HCT116 (cell line): ENCODE results near the gene ACVR1B. TPM values are rescaled to one million over a fixed set of nuclear protein-coding genes. Genes with fewer than 3 reads are reported as not detected.

Experiments
- ATAC-seq: fragments of 200-7000 bp; cut with Tn5 transposase; 2 replicates; pipeline ENCODE4 v1.9.1; 2020; ENCODE audit warnings: mild to moderate bottlenecking, moderate library complexity
- BruUV-seq: library from RNA; stranded (reverse); fragments of 400-500 nt; replicated peaks from 2 replicates; lab custom pipeline; 2021; lab: Mats Ljungman, UMichigan
- CTCF ChIA-PET: fragments of 300-600 bp; sonication (Branson Sonifier 250); formaldehyde crosslinking; loops from one replicate; lab custom pipeline; 2021; ENCODE audit warnings: antibody characterized with exemption; lab: Charles Lee
- POLR2A ChIA-PET: fragments of 300-600, 350-600 bp; sonication (Branson Sonifier 250); formaldehyde crosslinking; loops from one replicate; lab custom pipeline; 2021; ENCODE audit warnings: antibody characterized with exemption; lab: Charles Lee
- RAD21 ChIA-PET, 2 experiments: fragments of 300-600 bp; sonication (Branson Sonifier 250); formaldehyde crosslinking; loops; one replicate each; lab custom pipeline; 2023; ENCODE audit warnings: low total read pairs in 2 of 2; ENCODE audit not compliant: uncharacterized antibody in 2 of 2, unreplicated experiment in 2 of 2, low non-redundant PET in 1 of 2; lab: Charles Lee
- DNase-seq: peaks from one replicate; pipeline ENCODE4 v3.0.0-alpha.2; 2010; ENCODE audit warnings: low read depth, low spot score
- H2AFZ ChIP-seq: fragments of 200-600 bp; shearing (Covaris generic), sonication (generic); 2 replicates; pipeline ENCODE4 v1.6.1; 2017; ENCODE audit warnings: low read depth, mixed run types, mixed read lengths, antibody characterized with exemption, low read length; ENCODE audit not compliant: poor library complexity, severe bottlenecking
- H3K27ac ChIP-seq: 2 replicates; pipeline ENCODE4 v1.5.1; 2012; ENCODE audit warnings: low read depth, low read length
- H3K27me3 ChIP-seq: fragments of 200-600 bp; sonication (generic); 2 replicates; pipeline ENCODE4 v1.6.1; 2016; ENCODE audit warnings: mixed run types, low read length, mixed read lengths; ENCODE audit not compliant: insufficient read depth
- H3K36me3 ChIP-seq, 2 experiments: fragments of 200-500 bp in 1 of 2; fragments of 200-600 bp in 1 of 2; sonication (Bioruptor generic) in 1 of 2; sonication (generic) in 1 of 2; 2 replicates each; pipeline versions ENCODE4 v1.5.1 to v1.6.1; 2014 to 2016; ENCODE audit warnings: low read length in 2 of 2, inconsistent platforms in 1 of 2, mixed read lengths in 1 of 2, mixed run types in 1 of 2; ENCODE audit not compliant: insufficient read depth in 2 of 2, control insufficient read depth in 1 of 2
- H3K4me1 ChIP-seq, 2 experiments: fragments of 200-600 bp in 1 of 2; sonication (generic) in 1 of 2; 2 replicates each; pipeline versions ENCODE4 v1.5.1 to v1.6.1; 2012 to 2017; ENCODE audit warnings: low read length in 2 of 2, inconsistent platforms in 1 of 2, mild to moderate bottlenecking in 1 of 2, mixed read lengths in 1 of 2, mixed run types in 1 of 2, moderate library complexity in 1 of 2; ENCODE audit not compliant: insufficient read depth in 2 of 2, control insufficient read depth in 1 of 2
- H3K4me2 ChIP-seq: fragments of 200-600 bp; sonication (generic); 2 replicates; pipeline ENCODE4 v1.6.1; 2017; ENCODE audit warnings: mixed run types, low read length, mixed read lengths
- H3K4me3 ChIP-seq, 2 experiments: fragments of 200-600 bp in 1 of 2; sonication (generic) in 1 of 2; replicated peaks in 1 of 2; 2 replicates each; pipeline ENCODE4 v1.5.1; 2011 to 2016; ENCODE audit warnings: low read length in 2 of 2, control low read depth in 1 of 2, low read depth in 1 of 2, mild to moderate bottlenecking in 1 of 2, mixed read lengths in 1 of 2, mixed run types in 1 of 2
- H3K79me2 ChIP-seq: fragments of 200-600 bp; sonication (generic); 2 replicates; pipeline ENCODE4 v1.6.1; 2017; ENCODE audit warnings: mild to moderate bottlenecking, mixed run types, low read length, moderate library complexity, mixed read lengths; ENCODE audit not compliant: insufficient read depth
- H3K9ac ChIP-seq: fragments of 200-600 bp; sonication (generic); 2 replicates; pipeline ENCODE4 v1.6.1; 2016; ENCODE audit warnings: low read length, mixed read lengths
- H3K9me2 ChIP-seq: fragments of 200-600 bp; sonication (generic), shearing (Covaris generic); 2 replicates; pipeline ENCODE4 v1.6.1; 2017; ENCODE audit warnings: mixed run types, mild to moderate bottlenecking, moderate library complexity; ENCODE audit not compliant: insufficient read depth
- H3K9me3 ChIP-seq, 2 experiments: fragments of 200-500 bp in 1 of 2; fragments of 200-600 bp in 1 of 2; sonication (Bioruptor generic) in 1 of 2; sonication (generic) in 1 of 2; 2 replicates each; pipeline ENCODE4 v1.6.1; 2014 to 2017; ENCODE audit warnings: low read length in 2 of 2, mixed read lengths in 2 of 2, inconsistent platforms in 1 of 2, low read depth in 1 of 2, mild to moderate bottlenecking in 1 of 2, mixed run types in 1 of 2, moderate library complexity in 1 of 2; ENCODE audit not compliant: control insufficient read depth in 1 of 2, insufficient read depth in 1 of 2
- H4K20me1 ChIP-seq: fragments of 200-600 bp; sonication (generic), shearing (Covaris generic); 2 replicates; pipeline ENCODE4 v1.6.1; 2017; ENCODE audit warnings: mixed run types, mild to moderate bottlenecking, moderate library complexity; ENCODE audit not compliant: insufficient read depth
- CEBPB ChIP-seq: IDR thresholded peaks from 2 replicates; pipeline ENCODE4 v1.6.1; 2012; ENCODE audit warnings: low read depth
- CTCF ChIP-seq, 3 experiments: fragments of 200-600 bp in 1 of 3; sonication (generic) in 1 of 3; IDR thresholded peaks in 2 of 3; conservative IDR thresholded peaks in 1 of 3; 2 replicates each; pipeline ENCODE4 v1.5.1; 2012 to 2017; ENCODE audit warnings: low read depth in 2 of 3, low read length in 2 of 3, antibody characterized with exemption in 1 of 3, borderline replicate concordance in 1 of 3, control low read depth in 1 of 3, mild to moderate bottlenecking in 1 of 3, mixed read lengths in 1 of 3, mixed run types in 1 of 3, moderate library complexity in 1 of 3; ENCODE audit not compliant: insufficient read depth in 1 of 3
- POLR2AphosphoS5 ChIP-seq: IDR thresholded peaks from 2 replicates; pipeline ENCODE4 v1.6.1; 2011; ENCODE audit warnings: mild to moderate bottlenecking, low read depth, low read length, moderate library complexity
- RAD21 ChIP-seq: IDR thresholded peaks from 2 replicates; pipeline ENCODE4 v1.6.1; 2012; ENCODE audit warnings: low read depth, mild to moderate bottlenecking
- SP1 ChIP-seq: IDR thresholded peaks from 2 replicates; pipeline ENCODE4 v1.6.1; 2012; ENCODE audit warnings: low read depth
- TCF7L2 ChIP-seq: IDR thresholded peaks from 2 replicates; pipeline ENCODE4 v1.7.0; 2011; ENCODE audit warnings: borderline replicate concordance, inconsistent platforms; ENCODE audit not compliant: insufficient read depth, insufficient read length; ENCODE audit errors: extremely low read depth
- intact Hi-C: fragments of 100-400 bp; cut with micrococcal nuclease; formaldehyde crosslinking; loops from 2 replicates; pipeline ENCODE4 v1.10.0; 2022
- total RNA-seq: library from RNA; stranded (reverse); gene quantifications from one replicate; pipeline ENCODE4 v1.2.1, GENCODE V29; 2021; ENCODE audit not compliant: unreplicated experiment

Gene ACVR1B
- total RNA-seq, 1 experiment from 2014 or later: 22.7 TPM

GRCh38 chr12:51926718-51927117 is 24.8 kb upstream of the ACVR1B start:
- H2AFZ ChIP-seq: no peak overlapping the region
- no peak overlapping the region for H3K9ac ChIP-seq
- no peak overlapping the region for H3K4me3 ChIP-seq
- no peaks in the 10 kb centered on the region for H3K9me2 ChIP-seq
- H3K79me2 ChIP-seq: no peaks in the 10 kb centered on the region
- ChIA-PET CTCF (interaction anchor here (1.1 kb wide), 1 partner anchor 33 kb away, joined by 3 read pairs; no protein-coding TSS in a partner anchor), RAD21 (no interaction called here), POLR2A (no interaction called here)
- DNase-seq (peak; percentile 48), ATAC-seq (peak; percentile 70)
- no peaks in the 10 kb centered on the region for H4K20me1 ChIP-seq
- H3K9me3 ChIP-seq: no peaks in the 10 kb centered on the region
- intact Hi-C loops: loop anchor here (1.0 kb wide), 1 partner anchor 54 kb away; no protein-coding TSS in a partner anchor
- BruUV-seq: no TSS peak
- H3K27ac ChIP-seq: no peak overlapping the region
- no peak overlapping the region for H3K4me2 ChIP-seq
- H3K4me1 ChIP-seq: peaks cover 0 to 12% of the 10 kb centered on the region in 2 experiments; a peak in 1 of 4 replicates
- H3K27me3 ChIP-seq: no peaks in the 10 kb centered on the region
- TF ChIP-seq CEBPB: no peak
- TF ChIP-seq SP1: no peak
- TF ChIP-seq CTCF (IDR thresholded peaks at IDR 0.05 in 2 of 3, conservative IDR thresholded peaks at IDR 0.05 in 1 of 3; ENCODE audit: borderline replicate concordance in 1 of 3, insufficient read depth in 1 of 3, low read depth in 2 of 3, low read length in 2 of 3): peak; percentile 64 to 75 (median 72); a peak in 5 of 6 replicates
- TF ChIP-seq POLR2AphosphoS5: no peak
- TF ChIP-seq RAD21: peak; percentile 73
- TF ChIP-seq TCF7L2: no peak
- H3K36me3 ChIP-seq: no peaks in the 10 kb centered on the region
